HUES6 (cell line): ENCODE data around the gene PRPF39.
A peak's percentile ranks its signal among the peaks of the same experiment; 100 is the strongest.
"Not testable (repeated sequence)": the region's sequence is repeated elsewhere in the genome, so short reads cannot be mapped to it uniquely, and the experiment has no call there.

Experiments
- H3K27ac ChIP-seq: 2 replicates; pipeline ENCODE4 v1.7.0; 2013; ENCODE audit warnings: low read depth, mild to moderate bottlenecking, low read length, inconsistent platforms
- H3K27me3 ChIP-seq: 2 replicates; pipeline ENCODE4 v1.6.1; 2013; ENCODE audit warnings: low read length; ENCODE audit not compliant: control insufficient read depth, insufficient read depth
- H3K36me3 ChIP-seq: 2 replicates; pipeline ENCODE4 v1.6.1; 2013; ENCODE audit warnings: low read length; ENCODE audit not compliant: control insufficient read depth, insufficient read depth
- H3K4me1 ChIP-seq: 2 replicates; pipeline ENCODE4 v1.6.1; 2013; ENCODE audit warnings: low read length; ENCODE audit not compliant: control insufficient read depth, insufficient read depth
- H3K4me3 ChIP-seq: 2 replicates; pipeline ENCODE4 v1.5.1; 2013; ENCODE audit warnings: low read depth, low read length
- H3K9ac ChIP-seq: one replicate; pipeline ENCODE4 v1.6.1; 2013; ENCODE audit warnings: mild to moderate bottlenecking, low read length
- H3K9me3 ChIP-seq: 2 replicates; pipeline ENCODE4 v1.6.1; 2013; ENCODE audit warnings: low read depth, low read length; ENCODE audit not compliant: control insufficient read depth, insufficient read depth

PRPF39 gene

DNA sequence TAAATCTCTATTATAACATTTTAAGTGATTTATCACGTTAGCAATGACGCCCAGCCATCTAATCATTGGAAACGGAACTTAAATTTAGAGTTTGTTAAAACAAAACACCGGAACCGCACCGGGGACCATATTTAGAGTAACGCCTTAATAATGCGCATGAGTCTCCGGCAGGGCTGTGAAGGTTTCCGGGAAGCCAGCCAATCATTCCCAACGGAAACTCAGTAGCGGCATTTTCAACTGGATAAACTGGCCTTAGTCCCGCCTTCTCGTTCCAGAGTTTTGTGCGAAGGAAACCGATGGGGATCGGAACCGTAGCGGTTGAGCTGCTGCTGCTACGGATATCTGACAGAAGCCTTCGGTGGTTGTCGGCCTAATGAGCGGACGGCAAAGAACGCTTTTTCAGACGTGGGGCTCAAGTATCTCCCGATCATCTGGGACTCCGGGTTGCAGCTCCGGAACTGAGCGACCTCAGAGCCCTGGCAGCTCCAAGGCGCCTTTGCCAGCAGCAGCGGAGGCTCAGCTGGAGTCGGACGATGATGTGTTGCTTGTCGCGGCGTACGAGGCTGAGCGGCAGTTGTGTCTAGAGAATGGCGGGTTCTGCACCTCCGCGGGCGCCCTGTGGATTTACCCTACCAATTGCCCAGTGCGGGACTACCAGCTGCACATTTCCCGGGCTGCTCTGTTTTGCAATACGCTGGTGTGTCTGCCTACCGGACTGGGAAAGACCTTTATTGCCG lies 51.9 kb downstream of the PRPF39 start, which contains the start of gene FANCM:
TSS of gene FANCM (plus strand) at position 272 of the 737 bp plus-strand sequence. CDS start at position 374, 102 bp downstream.
- Histone ChIP-seq H3K9me3 (no peaks in the 10 kb centered on the region), H3K4me1 (peaks cover 10% of the 10 kb centered on the region; the same call in 1 of the 2 replicates), H3K4me3 (peak within 1 kb of the TSS; percentile 99), H3K27me3 (no peaks in the 10 kb centered on the region), H3K9ac (peak within 1 kb of the TSS; percentile 81), H3K27ac (no peak within 1 kb of the TSS; the same call in 1 of the 2 replicates), H3K36me3 (no peaks in the 10 kb centered on the region; the same call in 1 of the 2 replicates)

GRCh38 chr14:45136399-45136798 lies 52.5 kb downstream of the PRPF39 start:
- Histone ChIP-seq H3K9me3 (no peaks in the 10 kb centered on the region), H3K4me3 (peak overlapping the region; percentile 99), H3K36me3 (no peaks in the 10 kb centered on the region; the same call in 1 of the 2 replicates), H3K9ac (peak overlapping the region; percentile 81), H3K27ac (no peak overlapping the region), H3K4me1 (peaks cover 10% of the 10 kb centered on the region; the same call in 1 of the 2 replicates), H3K27me3 (no peaks in the 10 kb centered on the region)

- H3K27me3 ChIP-seq = no peaks in the 10 kb centered on the region
- peaks cover 10% of the 10 kb centered on the region; the same call in 1 of the 2 replicates for H3K4me1 ChIP-seq
- H3K27ac ChIP-seq = no peak overlapping the region
- H3K36me3 ChIP-seq = peaks cover 6% of the 10 kb centered on the region
- H3K9me3 ChIP-seq = no peaks in the 10 kb centered on the region
- H3K9ac ChIP-seq = no peak overlapping the region
- H3K4me3 ChIP-seq = no peak overlapping the region
These were observed 56.8 kb downstream of the PRPF39 start for GRCh38 chr14:45140661-45141187.

DNA sequence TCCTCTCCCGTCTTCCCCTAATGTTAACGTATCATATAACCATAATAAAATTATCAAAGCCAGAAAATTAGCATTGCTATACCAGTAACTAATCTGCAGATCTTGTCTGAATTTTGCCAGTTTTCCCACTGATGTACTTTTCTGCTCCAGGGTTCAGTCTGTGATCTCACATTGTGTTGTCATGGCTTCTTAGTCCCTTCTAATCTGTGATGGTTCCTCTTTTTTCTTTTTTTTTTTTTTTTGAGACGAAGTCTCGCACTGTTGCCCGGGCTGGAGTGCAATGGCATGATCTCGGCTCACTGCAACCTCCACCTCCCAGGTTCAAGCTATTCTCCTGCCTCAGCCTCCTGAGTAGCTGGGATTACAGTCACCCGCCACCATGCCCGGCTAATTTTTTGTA lies 58.2 kb downstream of the PRPF39 start:
- not testable (repeated sequence) for H3K36me3 ChIP-seq, H3K9me3 ChIP-seq, H3K27ac ChIP-seq, H3K27me3 ChIP-seq, H3K4me3 ChIP-seq, H3K4me1 ChIP-seq, H3K9ac ChIP-seq

- Histone ChIP-seq H3K27me3 (no peaks in the 10 kb centered on the region), H3K36me3 (peaks cover 10% of the 10 kb centered on the region), H3K9me3 (no peaks in the 10 kb centered on the region), H3K9ac (no peak overlapping the region), H3K27ac (no peak overlapping the region), H3K4me1 (no peaks in the 10 kb centered on the region; the same call in 1 of the 2 replicates), H3K4me3 (no peak overlapping the region)
These were observed 60.7 kb downstream of the PRPF39 start for GRCh38 chr14:45144658-45145057.

GRCh38 chr14:45145214-45145613 lies 61.3 kb downstream of the PRPF39 start:
- Histone ChIP-seq H3K9me3 (no peaks in the 10 kb centered on the region), H3K4me3 (no peak overlapping the region), H3K27me3 (no peaks in the 10 kb centered on the region), H3K36me3 (peaks cover 13% of the 10 kb centered on the region), H3K4me1 (no peaks in the 10 kb centered on the region; the same call in 1 of the 2 replicates), H3K27ac (no peak overlapping the region), H3K9ac (no peak overlapping the region)

DNA sequence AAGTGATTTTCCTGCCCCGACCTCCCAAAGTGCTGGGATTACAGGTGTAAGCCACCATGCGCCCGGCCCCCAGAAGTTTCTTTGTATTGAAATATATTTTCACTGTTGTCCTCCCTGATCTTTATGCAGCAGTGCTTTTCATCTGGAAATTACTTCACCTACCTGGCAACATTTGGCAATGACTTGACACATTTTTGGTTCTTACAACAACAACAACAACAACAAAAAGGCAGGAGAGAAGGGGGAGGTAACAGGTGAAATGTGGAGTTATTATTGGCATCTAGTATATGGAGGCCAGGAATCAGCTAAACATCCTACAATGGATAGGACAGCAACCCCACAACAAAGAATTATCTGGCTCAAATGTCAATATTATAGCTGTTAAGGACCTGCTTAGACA lies 65.7 kb downstream of the PRPF39 start:
- Histone ChIP-seq H3K9ac (no peak overlapping the region), H3K4me1 (no peaks in the 10 kb centered on the region; the same call in 1 of the 2 replicates), H3K27ac (0 out of 2 replicates have a peak overlapping the region, but pooled peaks have one; percentile 28), H3K9me3 (no peaks in the 10 kb centered on the region), H3K4me3 (no peak overlapping the region), H3K36me3 (peaks cover 21% of the 10 kb centered on the region), H3K27me3 (no peaks in the 10 kb centered on the region)

- Histone ChIP-seq H3K27ac (no peak overlapping the region), H3K27me3 (no peaks in the 10 kb centered on the region), H3K36me3 (peaks cover 18% of the 10 kb centered on the region), H3K9me3 (no peaks in the 10 kb centered on the region), H3K4me1 (no peaks in the 10 kb centered on the region; the same call in 1 of the 2 replicates), H3K9ac (no peak overlapping the region), H3K4me3 (no peak overlapping the region)
These were observed 66.5 kb downstream of the PRPF39 start for GRCh38 chr14:45150386-45150890.

DNA sequence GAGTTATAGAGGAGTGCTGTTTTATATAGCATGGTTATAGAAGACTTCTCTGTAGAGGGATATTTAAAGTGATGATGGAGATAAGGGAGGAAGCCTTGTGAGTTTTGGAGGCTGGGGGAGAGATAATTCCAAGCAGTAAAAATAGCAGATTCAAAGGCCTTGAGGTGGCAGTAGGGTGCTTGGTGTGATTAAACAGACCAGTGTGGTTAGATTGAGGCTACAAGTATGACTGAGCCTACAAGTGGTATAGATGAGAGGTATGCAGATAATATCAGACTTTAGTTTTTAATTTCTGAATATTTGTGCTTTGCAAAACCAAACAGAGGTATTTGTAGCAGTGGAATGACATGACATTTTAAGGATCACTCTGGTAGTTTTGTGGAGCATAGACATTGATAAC lies 72.2 kb downstream of the PRPF39 start:
- Histone ChIP-seq H3K4me3 (no peak overlapping the region), H3K27ac (no peak overlapping the region), H3K27me3 (no peaks in the 10 kb centered on the region), H3K9me3 (no peaks in the 10 kb centered on the region), H3K36me3 (peaks cover 14% of the 10 kb centered on the region; the same call in 1 of the 2 replicates), H3K9ac (no peak overlapping the region), H3K4me1 (no peaks in the 10 kb centered on the region)
